Urinary bladder (tissue), 4 donors: ENCODE data around the gene FTH1. TPM values are rescaled to one million over a fixed set of nuclear protein-coding genes. Genes with fewer than 3 reads are reported as not detected.
A peak's percentile ranks its signal among the peaks of the same experiment; 100 is the strongest.

Experiments
- DNase-seq: peaks from one replicate; pipeline ENCODE4 v3.0.0-alpha.2; 2015; ENCODE audit errors: extremely low spot score
- H3K27ac ChIP-seq: one replicate; pipeline ENCODE4 v1.5.1; 2013; ENCODE audit warnings: low read depth, mild to moderate bottlenecking, moderate library complexity
- H3K36me3 ChIP-seq: one replicate; pipeline ENCODE4 v1.6.1; 2013; ENCODE audit warnings: mild to moderate bottlenecking, moderate library complexity; ENCODE audit not compliant: insufficient read depth
- H3K4me1 ChIP-seq: one replicate; pipeline ENCODE4 v1.6.1; 2013; ENCODE audit warnings: mild to moderate bottlenecking, moderate library complexity; ENCODE audit not compliant: insufficient read depth
- H3K4me3 ChIP-seq: one replicate; pipeline ENCODE4 v1.5.1; 2013; ENCODE audit warnings: low read depth, low read length
- WGBS: extraction: QIAGEN DNeasy Blood & Tissue Kit; methylation state at CpG from one replicate; pipeline ENCODE4 v1.1.7; 2013; 5-methylcytosine and 5-hydroxymethylcytosine counted together
- polyA plus RNA-seq: library from polyadenylated mRNA; stranded (reverse); fragments of 200-250 nt; gene quantifications from one replicate; pipeline ENCODE4 v1.2.3, GENCODE V29; 2013
- small RNA-seq: library from RNA; depleted of rRNA; stranded (forward); fragments of <200 nt; gene quantifications from one replicate; pipeline ENCODE3, GENCODE V24; 2014
- total RNA-seq: library from RNA; depleted of rRNA; stranded (reverse); fragments of >200 nt; gene quantifications from one replicate; pipeline ENCODE4 v1.2.3, GENCODE V29; 2014
- donor health status: healthy with polysubstance abuse.
- donor health status: healthy.

The FTH1 gene
- total and polyA plus RNA-seq, 2 donors = 523 to 5,662 TPM

- 4% methylated on average over 32 of the region's 32 CpGs for WGBS
- H3K4me1 ChIP-seq = no peaks in the 10 kb centered on the region
- H3K27ac ChIP-seq = peak overlapping the region; percentile 48
- DNase-seq = no peak
- peak overlapping the region; percentile 81 for H3K4me3 ChIP-seq
- H3K36me3 ChIP-seq = no peaks in the 10 kb centered on the region
Measured at GRCh38 chr11:61916737-61917333, 50.6 kb downstream of the FTH1 start.

- no peak overlapping the region for H3K27ac ChIP-seq
- no peak for DNase-seq
Measured at GRCh38 chr11:61914471-61915171, 52.8 kb downstream of the FTH1 start.

More at GRCh38 chr11:61914471-61915171, 52.8 kb downstream of the FTH1 start:
- WGBS = 91% methylated on average over 7 of the region's 7 CpGs
- no peak overlapping the region for H3K4me3 ChIP-seq
- H3K36me3 ChIP-seq = no peaks in the 10 kb centered on the region
- H3K4me1 ChIP-seq = no peaks in the 10 kb centered on the region

Small RNAs within 50 kb of the gene (small RNA-seq; reads per million reads assigned to genes)
- gene RNU6-1243P = not detected

Other genes with a start within 250 kb of the FTH1 start
- 4.7 TPM for gene MYRF, start 215.0 kb downstream of the FTH1 start, total RNA-seq
- gene MYRF, start 215.0 kb downstream of the FTH1 start, polyA plus RNA-seq = 0.79 TPM
- 86.6 TPM for gene TMEM258, start 175.0 kb downstream of the FTH1 start, total RNA-seq
- gene TMEM258, start 175.0 kb downstream of the FTH1 start, polyA plus RNA-seq = 153 TPM
- gene FEN1, start 174.7 kb downstream of the FTH1 start, total RNA-seq = 13.1 TPM
- 9.6 TPM for gene FEN1, start 174.7 kb downstream of the FTH1 start, polyA plus RNA-seq
- 68.7 TPM for gene FADS1, start 150.6 kb downstream of the FTH1 start, total RNA-seq
- gene FADS1, start 150.6 kb downstream of the FTH1 start, polyA plus RNA-seq = 18.0 TPM
- gene FADS2, start 139.3 kb downstream of the FTH1 start, total RNA-seq = 75.1 TPM
- 33.3 TPM for gene FADS2, start 139.3 kb downstream of the FTH1 start, polyA plus RNA-seq
- gene FADS3, start 76.1 kb downstream of the FTH1 start, total RNA-seq = 17.8 TPM
- gene FADS3, start 76.1 kb downstream of the FTH1 start, polyA plus RNA-seq = 43.5 TPM
- 13.0 TPM for gene RAB3IL1, start 50.1 kb downstream of the FTH1 start, total RNA-seq
- 30.6 TPM for gene RAB3IL1, start 50.1 kb downstream of the FTH1 start, polyA plus RNA-seq
- 2.0 TPM for gene BEST1, start 17.3 kb downstream of the FTH1 start, total RNA-seq
- 6.7 TPM for gene BEST1, start 17.3 kb downstream of the FTH1 start, polyA plus RNA-seq
- gene INCENP, start 156.4 kb upstream of the FTH1 start, total RNA-seq = 11.1 TPM
- 9.8 TPM for gene INCENP, start 156.4 kb upstream of the FTH1 start, polyA plus RNA-seq
- not detected for gene SCGB1D1, start 222.6 kb upstream of the FTH1 start, total RNA-seq
- not detected for gene SCGB1D1, start 222.6 kb upstream of the FTH1 start, polyA plus RNA-seq
- not detected for gene SCGB2A1, start 241.0 kb upstream of the FTH1 start, total RNA-seq
- gene SCGB2A1, start 241.0 kb upstream of the FTH1 start, polyA plus RNA-seq = not detected